SU-DHL-6 (cell line): Measurements from ENCODE around the gene MAST2.

ENCODE experiments used
- H2AFZ ChIP-seq: fragments of 200-600 bp; sonication (generic); 2 replicates; pipeline ENCODE4 v1.6.1; 2014; ENCODE audit warnings: low read depth, mild to moderate bottlenecking, moderate library complexity, mixed read lengths, antibody characterized with exemption, low read length; ENCODE audit not compliant: severe bottlenecking
- H3F3A ChIP-seq: fragments of 200-600 bp; shearing (Covaris generic); 2 replicates; pipeline ENCODE4 v1.6.0; 2016; ENCODE audit warnings: antibody characterized with exemption, mild to moderate bottlenecking; ENCODE audit not compliant: insufficient read depth
- H3K27ac ChIP-seq: fragments of 200-600 bp; sonication (generic); 2 replicates; pipeline ENCODE4 v1.5.1; 2016; ENCODE audit warnings: low read depth, mild to moderate bottlenecking, low read length, moderate library complexity, mixed read lengths
- H3K27me3 ChIP-seq: fragments of 200-600 bp; sonication (generic), shearing (Covaris generic); 2 replicates; pipeline ENCODE4 v1.6.0; 2014; ENCODE audit warnings: mild to moderate bottlenecking, low read length
- H3K36me3 ChIP-seq: fragments of 200-600 bp; sonication (generic); 2 replicates; pipeline ENCODE4 v1.6.1; 2014; ENCODE audit warnings: mild to moderate bottlenecking, low read length, mixed read lengths
- H3K4me2 ChIP-seq: fragments of 300-600, 200-600 bp; shearing (Covaris generic), sonication (generic); 2 replicates; pipeline ENCODE4 v1.6.0; 2014; ENCODE audit warnings: low read length, low read depth, mild to moderate bottlenecking; ENCODE audit not compliant: poor library complexity, severe bottlenecking
- H3K4me3 ChIP-seq: fragments of 200-600 bp; sonication (generic); 2 replicates; pipeline ENCODE4 v1.5.1; 2014; ENCODE audit warnings: antibody characterized with exemption, low read length, mild to moderate bottlenecking, mixed read lengths; ENCODE audit not compliant: insufficient read depth, poor library complexity, severe bottlenecking
- H3K79me2 ChIP-seq: fragments of 200-600 bp; sonication (generic); 2 replicates; pipeline ENCODE4 v1.6.1; 2014; ENCODE audit warnings: mild to moderate bottlenecking, low read length, moderate library complexity; ENCODE audit not compliant: insufficient read depth
- H3K9ac ChIP-seq: fragments of 200-600 bp; sonication (generic); 2 replicates; pipeline ENCODE4 v1.7.0; 2014; ENCODE audit warnings: mild to moderate bottlenecking, low read length
- H3K9me2 ChIP-seq: fragments of 200-600 bp; sonication (generic); replicated peaks from 2 replicates; pipeline ENCODE4 v1.6.1; 2014; ENCODE audit warnings: low read length; ENCODE audit not compliant: insufficient read depth
- H3K9me3 ChIP-seq: fragments of 200-600 bp; sonication (generic); 2 replicates; pipeline ENCODE4 v1.6.1; 2014; ENCODE audit warnings: low read length, mixed read lengths; ENCODE audit not compliant: insufficient read depth
- H4K20me1 ChIP-seq: fragments of 200-600 bp; sonication (generic); 2 replicates; pipeline ENCODE4 v1.6.1; 2014; ENCODE audit warnings: low read depth, mild to moderate bottlenecking, antibody characterized with exemption, low read length, moderate library complexity, mixed read lengths
- CTCF ChIP-seq: fragments of 200-600 bp; sonication (generic); IDR thresholded peaks from one replicate; pipeline ENCODE4 v1.5.1; 2017; ENCODE audit warnings: antibody characterized with exemption, mild to moderate bottlenecking, low read length, moderate library complexity; ENCODE audit not compliant: insufficient read depth, poor library complexity, severe bottlenecking
- EZH2phosphoT487 ChIP-seq: fragments of 200-600 bp; sonication (generic), shearing (Covaris generic); conservative IDR thresholded peaks from 2 replicates; pipeline ENCODE4 v1.6.1; 2018; ENCODE audit warnings: mild to moderate bottlenecking, antibody characterized with exemption, low read length, moderate library complexity, mixed read lengths

MAST2 gene

GRCh38 chr1:45938029-45938428 is 134.6 kb downstream of the MAST2 start:
- H3K9me3 ChIP-seq, result no peaks in the 10 kb centered on the region
- no peak overlapping the region for H2AFZ ChIP-seq
- H4K20me1 ChIP-seq, result no peaks in the 10 kb centered on the region
- peak overlapping the region; percentile 27 for H3K27ac ChIP-seq
- H3K9ac ChIP-seq, result no peak overlapping the region
- H3K36me3 ChIP-seq, result 0 out of 2 replicates have a peak, but pooled peaks cover 3% of the 10 kb centered on the region
- peaks cover 94% of the 10 kb centered on the region for H3K79me2 ChIP-seq
- no peak overlapping the region for H3K4me3 ChIP-seq
- no peaks in the 10 kb centered on the region for H3K9me2 ChIP-seq
- peaks cover 11% of the 10 kb centered on the region; the same call in 1 of the 2 replicates for H3F3A ChIP-seq
- TF ChIP-seq EZH2phosphoT487, result no peak
- TF ChIP-seq CTCF, result no peak
- H3K27me3 ChIP-seq, result no peaks in the 10 kb centered on the region
- H3K4me2 ChIP-seq, result no peak overlapping the region

DNA sequence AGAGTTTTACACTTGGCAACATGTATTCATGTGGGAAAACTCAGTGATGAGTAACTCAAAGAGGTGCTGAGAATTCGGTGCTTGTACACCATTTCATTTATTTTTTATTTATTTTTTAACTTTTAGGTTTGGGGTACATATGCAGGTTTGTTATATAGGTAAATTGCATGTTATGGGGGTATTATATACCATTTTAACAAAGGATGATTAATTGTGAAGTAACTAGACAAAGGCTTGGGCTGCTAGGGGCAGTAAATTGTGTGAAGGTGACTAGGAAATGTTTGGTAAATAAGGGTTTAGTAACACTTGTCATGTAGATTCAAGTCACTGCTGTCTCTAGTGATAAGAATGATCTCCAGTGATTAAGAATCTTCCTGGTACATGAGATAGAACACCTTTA is 139.0 kb downstream of the MAST2 start:
- Histone ChIP-seq H2AFZ (no peak overlapping the region), H3K27ac (no peak overlapping the region), H3K9me3 (no peaks in the 10 kb centered on the region), H3K4me2 (no peak overlapping the region), H3K9me2 (no peaks in the 10 kb centered on the region), H3K27me3 (no peaks in the 10 kb centered on the region), H3F3A (peaks cover 8% of the 10 kb centered on the region; the same call in 1 of the 2 replicates), H3K36me3 (0 out of 2 replicates have a peak, but pooled peaks cover 3% of the 10 kb centered on the region), H3K9ac (no peak overlapping the region), H3K79me2 (peaks cover 93% of the 10 kb centered on the region), H3K4me3 (no peak overlapping the region), H4K20me1 (no peaks in the 10 kb centered on the region)
- TF ChIP-seq CTCF, result no peak
- TF ChIP-seq EZH2phosphoT487, result no peak

DNA sequence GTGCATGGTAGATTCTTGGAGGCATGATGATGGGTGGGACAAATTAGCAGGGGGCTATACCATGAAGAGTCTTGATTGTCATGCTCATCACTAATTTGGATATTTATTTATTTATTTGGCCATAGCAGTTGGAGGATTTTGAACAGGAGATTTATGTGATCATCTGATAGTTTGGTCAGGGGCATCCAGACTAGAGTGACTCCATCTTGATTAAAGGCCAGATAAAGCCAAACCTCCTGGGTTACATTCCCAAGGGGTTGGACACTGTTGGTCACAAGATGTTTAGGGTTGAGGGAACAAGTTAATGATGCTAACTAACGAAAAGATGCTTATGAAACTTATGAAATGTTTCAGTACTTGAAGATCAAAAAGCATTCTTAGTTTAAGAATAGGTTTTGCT is 139.8 kb downstream of the MAST2 start:
- no peak overlapping the region for H3K4me3 ChIP-seq
- no peaks in the 10 kb centered on the region for H3K9me2 ChIP-seq
- TF ChIP-seq EZH2phosphoT487 (no peak), CTCF (no peak)
- no peak overlapping the region for H3K4me2 ChIP-seq
- no peak overlapping the region for H2AFZ ChIP-seq
- no peaks in the 10 kb centered on the region for H3K36me3 ChIP-seq
- peaks cover 89% of the 10 kb centered on the region for H3K79me2 ChIP-seq
- no peaks in the 10 kb centered on the region for H3K9me3 ChIP-seq
- H4K20me1 ChIP-seq, result no peaks in the 10 kb centered on the region
- H3K27ac ChIP-seq, result no peak overlapping the region
- H3F3A ChIP-seq, result peaks cover 8% of the 10 kb centered on the region; the same call in 1 of the 2 replicates
- no peaks in the 10 kb centered on the region for H3K27me3 ChIP-seq
- H3K9ac ChIP-seq, result no peak overlapping the region

GRCh38 chr1:45945426-45945825 is 142.0 kb downstream of the MAST2 start:
- no peaks in the 10 kb centered on the region for H3K36me3 ChIP-seq
- peak overlapping the region; percentile 31; the same call in 1 of the 2 replicates for H3K27ac ChIP-seq
- no peak overlapping the region for H3K4me2 ChIP-seq

More at GRCh38 chr1:45945426-45945825, 142.0 kb downstream of the MAST2 start:
- H3K4me3 ChIP-seq, result no peak overlapping the region
- no peaks in the 10 kb centered on the region for H3K27me3 ChIP-seq
- no peaks in the 10 kb centered on the region for H3F3A ChIP-seq
- H3K9me2 ChIP-seq, result no peaks in the 10 kb centered on the region
- TF ChIP-seq EZH2phosphoT487 (no peak), CTCF (no peak)
- H3K9ac ChIP-seq, result no peak overlapping the region
- H3K9me3 ChIP-seq, result no peaks in the 10 kb centered on the region
- H4K20me1 ChIP-seq, result no peaks in the 10 kb centered on the region
- no peak overlapping the region for H2AFZ ChIP-seq
- peaks cover 68% of the 10 kb centered on the region for H3K79me2 ChIP-seq
